Peyer's patch (tissue), 4 donors: ENCODE results near the gene VASH1.

Experiments
- CTCF ChIP-seq, 6 experiments: fragments of 450-650 bp in 4 of 6; fragments of 200-600 bp in 2 of 6; sonication (generic) in 1 of 6; IDR thresholded peaks; one replicate each; pipeline ENCODE4 v1.5.1; 2017 to 2019; ENCODE audit warnings: antibody characterized with exemption in 6 of 6, mild to moderate bottlenecking in 3 of 6, moderate library complexity in 1 of 6
- POLR2A ChIP-seq, 2 donors: fragments of 450-650 bp; IDR thresholded peaks; one replicate each; pipeline ENCODE4 v1.5.1; 2017; ENCODE audit warnings: antibody characterized with exemption in 2 of 2, mild to moderate bottlenecking in 2 of 2, moderate library complexity in 2 of 2

GRCh38 chr14:76768671-76769500 lies 7.6 kb downstream of the VASH1 start:
- TF ChIP-seq CTCF (IDR thresholded peaks at IDR 0.05) (no peak), POLR2A (IDR thresholded peaks at IDR 0.05) (no peak)
